HG02763 (cell line): ENCODE measurements around the gene HTR2B.
"Not testable (repeated sequence)": the region's sequence is repeated elsewhere in the genome, so short reads cannot be mapped to it uniquely, and the experiment has no call there.

Experiments used
- ATAC-seq: cut with Tn5 transposase; IDR thresholded peaks from one replicate; pipeline ENCODE4 v1.9.1; 2021; ENCODE audit warnings: mild to moderate bottlenecking, moderate library complexity; ENCODE audit not compliant: unreplicated experiment

The HTR2B gene

DNA sequence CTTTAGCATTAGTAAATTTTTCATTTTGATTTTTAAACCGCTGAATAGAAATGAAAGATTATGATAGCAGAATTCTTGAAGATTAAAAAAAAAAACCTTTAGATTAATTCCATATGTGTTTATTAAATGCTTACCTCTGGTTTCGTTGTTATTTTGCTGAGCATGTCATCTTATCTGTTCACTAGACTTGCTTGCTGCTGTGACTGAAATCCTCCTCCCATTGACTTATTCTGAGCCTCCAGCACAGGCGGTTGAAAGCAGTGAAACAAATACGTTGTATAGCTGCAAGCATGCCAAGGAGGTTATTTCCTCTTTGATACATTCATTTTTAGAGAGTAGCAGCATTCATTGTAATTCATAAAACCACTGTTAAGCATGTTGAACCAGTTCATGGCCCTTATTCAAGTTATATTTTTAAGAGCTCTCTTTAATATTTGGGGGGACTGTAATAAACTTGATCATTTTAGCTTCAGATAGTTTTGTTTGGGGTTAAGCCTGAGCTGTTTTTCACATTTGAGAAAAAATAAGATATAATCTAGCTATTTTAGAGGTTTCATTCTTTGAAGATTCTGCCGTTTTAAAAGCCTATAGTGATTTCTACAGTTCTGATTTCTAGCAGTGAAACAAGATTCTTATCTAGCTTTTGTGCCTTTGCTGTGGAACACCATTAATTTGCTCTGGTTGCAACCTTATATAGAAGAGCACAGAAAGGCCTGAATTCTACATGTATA, at the start of gene HTR2B:
Gene HTR2B, minus strand, starts transcription at position 205 of the 731 bp plus-strand sequence. CDS start 1,278 bp downstream, outside the sequence.
- ATAC-seq: no peak

DNA sequence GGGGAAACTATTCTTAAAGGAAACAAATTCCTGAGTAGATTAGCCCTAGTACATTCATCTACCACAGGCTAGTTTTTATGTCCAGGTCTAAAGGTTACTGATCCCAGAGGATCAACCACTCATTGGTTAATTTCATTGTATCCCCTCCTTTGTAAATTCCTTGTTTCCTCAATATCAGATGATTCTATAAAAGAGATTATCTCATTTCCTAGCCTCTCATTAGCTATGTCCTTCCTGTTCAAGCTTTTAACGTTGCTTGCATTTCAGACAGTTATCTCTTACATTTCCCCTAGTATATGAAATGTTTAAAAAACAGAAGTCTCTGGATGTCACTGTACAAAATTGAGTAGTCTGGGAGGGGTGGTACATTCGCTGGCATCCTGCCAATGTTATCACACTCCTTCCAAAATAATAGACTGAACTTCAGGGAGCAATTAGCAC, 49.4 kb upstream of the HTR2B start:
- ATAC-seq: no peak

DNA sequence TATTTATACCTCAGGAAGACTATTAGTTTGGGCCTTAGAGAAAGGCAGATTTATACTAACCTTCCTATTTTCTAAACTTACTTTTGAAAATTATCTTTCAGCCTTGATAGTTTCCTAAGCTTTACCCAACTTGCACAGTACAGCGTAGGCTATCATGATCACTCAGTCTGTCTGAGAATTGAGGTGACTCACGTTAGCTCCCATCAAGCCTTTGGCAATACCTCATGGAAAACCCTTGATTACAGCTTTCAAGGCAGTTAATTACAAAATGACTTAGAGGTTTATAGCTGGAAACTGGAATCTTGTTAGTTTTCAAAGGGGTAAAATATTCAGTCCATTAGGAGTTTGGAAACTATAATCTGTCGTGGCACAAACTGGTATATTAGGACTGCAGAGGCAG, 47.2 kb upstream of the HTR2B start:
- ATAC-seq: no peak

DNA sequence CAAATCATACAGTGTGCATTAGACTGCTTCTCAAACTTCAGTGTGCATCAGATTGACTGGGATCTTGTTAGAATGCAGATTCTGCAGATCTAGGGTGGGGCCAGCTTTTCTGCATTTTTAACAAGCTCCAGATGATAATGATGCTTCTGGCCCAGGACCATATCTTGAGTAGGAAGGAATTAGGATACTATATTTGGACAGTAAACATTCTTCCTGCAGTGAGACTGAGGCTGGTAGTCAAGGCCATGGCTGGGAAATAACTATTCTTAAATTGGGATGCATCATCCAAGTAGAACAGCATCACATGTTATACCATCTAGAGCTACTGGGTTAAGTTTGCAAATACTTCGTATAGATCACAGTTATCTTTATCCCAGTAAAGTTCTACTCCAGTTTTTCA, 45.2 kb upstream of the HTR2B start:
- no peak for ATAC-seq

DNA sequence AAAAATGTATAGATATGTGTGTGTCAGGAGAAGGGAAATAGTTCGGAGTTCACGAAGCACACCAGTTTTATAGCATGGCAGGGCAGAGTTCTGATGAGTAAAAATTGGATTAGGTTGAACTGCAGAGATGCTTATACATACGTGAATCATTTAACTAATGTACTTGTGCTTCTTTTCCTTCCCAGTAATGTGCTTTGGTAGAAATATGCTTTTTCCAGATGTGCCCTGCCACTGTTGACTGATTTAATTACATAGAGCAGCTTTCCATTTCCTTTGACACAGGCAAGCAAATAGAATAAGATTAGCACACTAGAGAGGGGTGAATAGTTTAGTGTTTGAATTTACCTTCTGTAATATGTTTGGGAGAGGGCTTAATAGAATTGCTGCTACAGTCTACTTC, 44.6 kb upstream of the HTR2B start:
- no peak for ATAC-seq

GRCh38 chr2:231168460-231169139, 43.8 kb upstream of the HTR2B start:
- ATAC-seq: no peak

GRCh38 chr2:231167745-231168459, 43.1 kb upstream of the HTR2B start:
- ATAC-seq: no peak

DNA sequence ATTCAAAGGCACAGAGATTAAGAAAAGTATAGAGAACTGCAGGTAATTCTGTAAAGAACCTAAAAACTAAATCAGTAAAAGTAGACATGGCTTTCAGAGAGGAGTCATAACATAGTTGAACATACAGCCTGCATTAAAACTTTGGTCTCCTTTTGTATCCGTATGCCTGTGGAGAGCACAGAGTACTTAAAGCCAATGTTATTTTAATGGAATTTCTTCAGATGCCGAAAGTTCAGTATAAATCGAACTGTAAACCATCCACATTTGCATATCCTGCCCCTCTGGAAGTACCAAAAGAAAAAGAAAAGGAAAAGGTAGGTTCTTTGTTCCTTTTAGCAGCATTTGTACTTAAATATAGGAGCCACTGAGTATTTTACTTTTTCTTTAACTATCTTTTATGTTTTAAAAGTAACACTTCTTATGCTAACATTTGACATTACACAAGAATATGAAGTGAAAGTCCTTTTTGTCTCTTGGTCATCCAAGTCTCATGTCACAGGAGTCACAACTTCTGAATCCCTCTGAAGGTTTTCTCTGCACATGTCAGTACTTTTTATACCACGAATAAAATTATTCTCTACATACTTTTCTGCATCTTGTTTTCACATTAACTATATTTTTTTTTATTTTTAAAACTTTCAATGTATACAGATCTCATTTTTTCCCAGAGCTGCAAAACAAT, 38.7 kb upstream of the HTR2B start:
- no peak for ATAC-seq

DNA sequence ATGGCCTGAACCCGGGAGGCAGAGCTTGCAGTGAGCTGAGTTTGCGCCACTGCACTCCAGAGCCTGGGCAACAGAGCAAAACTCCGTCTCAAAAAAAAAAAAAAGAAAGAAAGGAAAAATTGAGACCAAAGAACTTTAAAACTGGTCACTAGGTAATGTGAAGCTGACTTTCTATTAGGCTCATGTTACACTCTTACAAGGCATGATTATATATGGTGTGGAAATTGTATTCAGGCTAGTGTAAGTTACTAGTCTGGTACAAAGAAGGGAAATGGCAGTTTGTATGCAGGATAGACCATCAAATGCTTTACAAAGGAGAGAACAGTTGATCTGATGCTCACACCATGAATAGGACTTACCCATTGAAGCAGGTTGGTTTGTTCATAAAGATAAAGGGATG, 38.2 kb upstream of the HTR2B start:
- ATAC-seq: no peak

- ATAC-seq: no peak
These were observed 37.1 kb upstream of the HTR2B start for GRCh38 chr2:231161877-231162329.

- ATAC-seq: no peak
These were observed 36.5 kb upstream of the HTR2B start for GRCh38 chr2:231161252-231161839.

DNA sequence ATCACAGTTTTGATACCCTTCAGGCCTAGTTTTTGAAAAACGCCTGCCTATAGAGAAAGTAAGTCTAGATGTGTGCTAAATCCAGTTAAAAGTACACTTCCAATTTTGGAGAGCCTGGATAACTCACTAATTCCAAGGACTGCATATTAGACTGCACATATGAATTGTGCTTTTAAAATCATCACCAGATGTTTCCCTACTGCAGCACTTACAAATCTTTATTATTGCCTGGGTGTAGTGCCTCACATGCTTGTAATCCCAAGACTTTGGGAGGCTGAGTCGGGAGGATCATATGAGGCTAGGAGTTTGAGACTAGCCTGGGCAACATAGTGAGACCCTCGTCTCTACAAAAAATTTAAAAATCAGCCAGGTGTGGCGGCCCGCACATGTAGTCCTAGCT, 35.9 kb upstream of the HTR2B start:
- ATAC-seq: no peak

DNA sequence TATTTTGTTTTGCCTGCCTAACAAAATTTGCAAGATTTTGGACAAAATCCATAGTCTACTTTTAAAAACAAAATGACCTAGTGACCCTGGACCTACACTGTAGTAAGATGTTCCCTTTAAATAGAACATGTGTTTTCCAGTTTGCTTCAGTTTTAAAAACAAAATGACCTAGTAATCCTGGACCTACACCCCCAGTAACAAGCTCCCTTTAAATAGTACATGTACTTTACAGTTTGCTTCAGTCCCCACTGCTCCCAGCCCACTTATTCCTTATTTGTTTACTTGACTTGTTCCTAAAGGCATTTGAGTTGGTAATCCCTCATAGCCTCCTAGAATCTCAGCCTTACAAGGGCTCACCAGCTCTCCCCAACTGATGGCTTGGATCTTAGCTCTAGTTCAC, 34.5 kb upstream of the HTR2B start:
- ATAC-seq: no peak

DNA sequence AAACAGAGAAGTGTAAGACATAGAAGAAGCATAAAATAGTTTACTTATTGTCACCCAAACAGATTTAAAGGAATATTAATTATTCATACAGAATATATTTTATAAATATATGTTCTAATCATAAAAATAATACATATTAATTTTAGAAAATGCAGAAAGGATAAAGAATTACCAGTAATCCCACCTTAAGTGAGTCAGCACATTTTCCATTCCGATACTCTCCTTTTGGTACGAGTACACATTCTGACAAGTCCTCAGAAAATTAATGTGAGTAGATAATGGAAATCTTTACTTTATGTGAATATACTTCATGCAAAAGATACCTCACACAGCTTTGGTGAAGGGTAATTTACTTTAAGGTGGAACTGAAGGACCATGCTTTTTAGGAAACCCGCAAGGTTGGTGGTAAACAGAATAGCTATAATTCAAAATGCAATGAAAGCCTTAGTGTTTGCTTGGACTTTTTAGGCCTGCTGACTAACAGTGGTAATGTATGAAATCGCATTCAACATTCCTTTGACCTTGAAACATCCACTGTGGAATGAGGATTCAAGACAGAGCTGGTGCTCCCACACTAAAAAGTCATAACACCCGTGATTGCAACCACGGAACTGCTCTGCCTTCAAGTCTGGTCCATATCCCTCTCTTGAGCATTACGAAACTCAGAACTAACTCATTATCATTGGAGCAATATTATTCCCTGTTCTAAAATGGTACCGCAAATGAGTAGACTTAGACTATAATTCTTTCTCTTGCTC, 28.1 kb upstream of the HTR2B start:
- no peak for ATAC-seq

GRCh38 chr2:231146665-231147064, 21.8 kb upstream of the HTR2B start:
- ATAC-seq: no peak

GRCh38 chr2:231144896-231145295, 20.1 kb upstream of the HTR2B start:
- ATAC-seq: no peak

- not testable (repeated sequence) for ATAC-seq
These were observed 16.0 kb upstream of the HTR2B start for GRCh38 chr2:231140808-231141207.

DNA sequence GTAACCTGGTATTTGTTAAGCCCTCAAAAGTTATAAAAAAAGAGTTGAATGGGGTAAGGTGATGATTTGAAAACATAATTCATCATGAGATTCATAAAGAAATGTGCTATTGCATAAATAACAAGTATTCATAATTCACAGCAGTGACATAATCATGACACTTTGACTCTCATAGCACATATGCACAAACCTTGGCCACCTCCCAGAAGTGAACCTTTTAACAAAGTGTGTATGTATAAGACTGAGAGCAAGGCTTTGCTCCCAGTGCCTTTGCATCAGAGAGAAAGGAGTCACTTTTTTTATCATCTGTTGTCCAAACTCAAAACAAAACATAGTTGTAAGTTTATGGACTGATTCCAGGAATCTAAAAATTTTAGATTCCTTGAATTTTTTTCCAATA, 15.0 kb upstream of the HTR2B start:
- no peak for ATAC-seq

GRCh38 chr2:231138699-231139098, 13.9 kb upstream of the HTR2B start:
- ATAC-seq: no peak
